ENCODE results near the gene ATF6.

The ATF6 gene

DNA sequence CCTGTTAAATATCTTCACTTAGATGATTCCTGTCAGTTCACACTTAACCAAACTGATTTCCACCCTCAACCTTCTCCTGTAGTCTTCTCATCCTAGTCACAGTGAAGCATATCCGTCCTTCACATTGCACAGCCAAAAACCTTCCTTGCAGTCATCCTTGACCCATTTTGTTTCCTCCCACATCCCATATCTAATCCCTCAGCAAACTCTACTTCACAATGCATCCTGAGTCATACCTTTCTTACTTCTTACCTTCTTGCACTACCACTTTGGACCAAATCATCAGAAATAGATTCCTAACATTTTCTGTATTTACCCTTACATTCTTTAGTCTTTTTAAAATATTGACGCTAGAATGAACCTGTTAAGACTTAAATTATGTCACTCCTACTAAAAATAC is 170.7 kb downstream of the ATF6 start:
- DNase-seq (ENCODE audit: low read depth in 2 of 2) = no peak

GRCh38 chr1:161940866-161941591 is 174.9 kb downstream of the ATF6 start:
- no peak for DNase-seq (ENCODE audit: low read depth in 2 of 2)

GRCh38 chr1:161941726-161942436 is 175.8 kb downstream of the ATF6 start:
- DNase-seq (ENCODE audit: low read depth in 2 of 2) = no peak

GRCh38 chr1:161943737-161944136 is 177.6 kb downstream of the ATF6 start:
- no peak for DNase-seq (ENCODE audit: low read depth in 2 of 2)

GRCh38 chr1:161944381-161944780 is 178.3 kb downstream of the ATF6 start:
- no peak for DNase-seq (ENCODE audit: low read depth in 2 of 2)

- DNase-seq (ENCODE audit: low read depth in 2 of 2) = no peak
These were observed 179.4 kb downstream of the ATF6 start for GRCh38 chr1:161945306-161946060.

DNA sequence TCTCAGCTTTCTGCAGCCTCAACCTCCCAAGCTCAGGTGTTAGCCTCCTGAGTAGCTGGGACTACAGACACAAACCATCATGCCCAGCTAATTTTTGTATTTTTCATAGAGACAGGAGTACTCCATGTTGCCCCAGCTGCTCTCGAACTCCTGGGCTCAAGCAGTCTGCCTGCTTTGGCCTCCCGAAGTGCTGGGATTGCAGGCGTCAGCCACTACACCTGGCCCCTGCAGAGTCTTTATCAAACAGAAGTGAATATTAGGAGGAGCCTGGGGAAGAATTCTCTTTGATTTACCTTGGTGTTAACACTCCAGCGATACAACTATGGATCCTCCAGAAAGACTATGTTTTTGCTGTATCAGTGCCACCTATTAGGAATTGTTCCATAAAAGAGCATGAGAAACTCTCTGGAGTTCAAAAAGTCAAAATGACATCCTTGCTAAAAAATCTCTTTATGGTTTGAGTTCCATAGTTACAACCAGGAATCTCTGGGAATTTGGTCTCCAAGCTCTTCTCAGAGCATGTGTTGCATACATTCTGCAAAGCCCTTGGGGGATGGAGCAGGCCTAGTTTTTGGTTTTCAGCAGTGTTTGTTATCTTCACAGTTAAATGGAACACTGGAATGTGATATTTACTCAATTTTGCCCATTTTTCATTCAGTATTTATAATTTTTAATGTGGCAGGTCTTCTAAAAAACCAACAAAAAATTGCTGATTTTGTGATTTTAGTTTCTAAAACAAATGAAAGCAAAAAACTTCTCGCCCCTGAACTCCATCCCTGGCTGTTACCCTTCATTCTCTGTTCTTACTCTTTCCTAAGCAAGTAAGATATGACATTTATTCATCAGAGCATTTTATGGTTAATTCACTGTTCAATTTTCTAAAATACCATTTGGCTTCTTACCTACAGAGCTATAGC is 180.2 kb downstream of the ATF6 start:
- no peak for DNase-seq (ENCODE audit: low read depth in 2 of 2)

GRCh38 chr1:161948435-161948834 is 182.3 kb downstream of the ATF6 start:
- no peak for DNase-seq (ENCODE audit: low read depth in 2 of 2)

- DNase-seq (ENCODE audit: low read depth in 2 of 2) = no peak
These were observed 183.4 kb downstream of the ATF6 start for GRCh38 chr1:161949548-161949947.

GRCh38 chr1:161950377-161950776 is 184.3 kb downstream of the ATF6 start:
- no peak for DNase-seq (ENCODE audit: low read depth in 2 of 2)

DNA sequence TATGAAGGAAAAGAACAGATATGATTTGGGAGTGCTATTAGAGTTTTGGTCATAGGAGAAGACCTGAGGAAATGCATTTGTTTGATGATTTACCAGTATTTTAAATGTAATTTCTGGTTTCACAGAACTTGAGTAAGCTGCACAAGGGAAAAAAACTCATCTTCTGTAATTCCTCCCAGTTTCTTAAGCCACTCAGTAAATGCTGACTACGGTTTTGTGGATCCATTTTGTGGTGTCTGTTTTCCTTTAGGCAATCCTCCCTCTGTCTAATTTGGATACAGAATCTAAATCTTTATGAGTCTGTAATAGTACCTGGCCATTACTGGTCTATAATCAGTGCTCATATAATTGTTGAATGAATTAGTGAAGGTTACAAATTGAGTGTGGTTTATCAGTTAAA is 185.5 kb downstream of the ATF6 start:
- DNase-seq (ENCODE audit: low read depth in 2 of 2) = no peak

- DNase-seq (ENCODE audit: low read depth in 2 of 2) = no peak
These were observed 186.6 kb downstream of the ATF6 start for GRCh38 chr1:161952607-161953172.

DNA sequence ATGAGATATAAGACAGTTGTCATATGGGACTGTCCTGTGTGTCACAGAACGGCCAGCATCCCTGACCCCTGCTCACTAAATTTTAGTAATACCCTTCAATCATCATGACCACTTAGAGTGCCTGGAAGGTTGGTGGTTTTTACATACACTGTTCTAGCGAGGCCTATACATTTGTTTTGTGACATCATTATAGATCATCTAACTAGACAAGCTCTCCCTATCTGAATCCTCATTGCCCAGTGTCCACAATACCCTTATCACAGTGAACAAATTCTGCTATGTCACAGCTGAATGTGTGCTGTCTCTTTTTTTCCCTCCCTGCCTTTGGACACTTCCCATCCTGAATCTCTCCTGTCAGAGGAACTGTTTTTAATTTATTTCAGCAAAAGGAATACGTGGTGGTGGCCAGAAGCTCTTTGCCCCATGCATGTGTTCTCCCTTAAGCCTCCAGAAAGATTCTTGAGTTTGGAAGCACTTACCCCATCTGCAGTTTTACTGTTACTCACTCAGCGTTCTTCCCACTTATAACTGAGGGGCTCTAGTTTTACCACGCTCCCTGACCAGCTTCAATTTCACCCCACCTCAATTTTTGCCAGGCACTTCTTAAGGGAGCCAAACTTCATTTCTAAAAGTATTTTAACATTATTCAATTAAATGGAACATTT is 187.3 kb downstream of the ATF6 start:
- DNase-seq (ENCODE audit: low read depth in 2 of 2) = no peak

DNA sequence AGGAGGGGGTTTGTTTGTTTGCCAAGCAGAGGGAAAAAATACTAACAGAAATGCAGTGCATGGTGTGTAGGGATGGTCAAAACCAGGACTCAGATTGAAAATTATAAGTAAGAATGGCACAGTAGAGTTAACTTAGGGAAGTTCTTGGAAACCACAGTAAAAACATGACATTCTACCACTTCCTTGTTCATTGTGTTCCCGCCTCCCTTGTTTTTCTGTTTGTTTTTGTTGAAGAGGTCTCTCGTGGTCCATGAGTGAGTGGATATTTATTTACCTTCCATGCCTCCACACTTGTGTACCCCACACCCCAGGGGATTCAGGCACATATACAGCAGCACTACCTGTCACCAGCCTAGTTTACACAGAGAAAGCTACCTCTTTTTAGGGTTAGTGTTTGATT is 187.9 kb downstream of the ATF6 start:
- DNase-seq (ENCODE audit: low read depth in 2 of 2) = no peak

GRCh38 chr1:161954466-161954865 is 188.3 kb downstream of the ATF6 start:
- DNase-seq (ENCODE audit: low read depth in 2 of 2) = no peak

- no peak for DNase-seq (ENCODE audit: low read depth in 2 of 2)
These were observed 189.5 kb downstream of the ATF6 start for GRCh38 chr1:161955606-161956005.

DNA sequence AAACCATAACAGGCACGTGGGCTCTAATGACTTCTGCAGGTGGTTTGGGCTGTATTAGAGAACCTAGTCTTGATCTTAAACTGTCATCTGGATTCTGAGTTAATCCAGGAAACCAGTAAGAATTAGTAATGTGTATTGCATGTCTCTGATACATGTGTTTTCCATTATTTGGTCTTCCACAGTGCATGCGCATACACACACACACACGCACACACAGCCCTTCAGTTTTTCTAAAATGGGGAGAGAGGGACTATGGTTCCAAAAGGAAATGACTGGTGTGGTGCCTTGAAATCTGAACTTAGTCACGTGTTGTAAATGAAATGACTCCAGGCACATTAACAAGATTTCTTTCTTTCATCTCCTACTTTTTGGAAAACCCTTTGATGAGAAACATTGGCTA is 190.0 kb downstream of the ATF6 start:
- DNase-seq (ENCODE audit: low read depth in 2 of 2) = no peak

DNA sequence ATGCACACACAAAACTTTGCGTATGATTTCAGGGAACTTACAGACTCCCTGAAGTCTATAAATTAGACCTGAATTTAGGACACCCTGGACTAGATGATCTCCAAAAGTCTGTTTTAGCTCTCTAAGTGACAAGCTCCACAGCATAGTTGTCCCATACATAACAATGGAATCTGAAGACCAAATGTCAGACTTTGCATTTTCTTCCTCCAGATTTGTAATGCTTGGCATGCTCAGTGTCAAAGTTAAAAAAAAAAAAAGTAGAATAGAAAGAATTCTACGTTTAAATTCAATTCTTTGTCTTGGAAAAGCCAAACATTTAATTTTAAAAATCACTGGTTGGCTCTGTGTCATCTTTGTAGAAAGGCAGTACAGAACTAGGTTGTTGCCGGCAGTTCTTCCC is 190.8 kb downstream of the ATF6 start:
- no peak for DNase-seq (ENCODE audit: low read depth in 2 of 2)

- no peak for DNase-seq (ENCODE audit: low read depth in 2 of 2)
These were observed 192.3 kb downstream of the ATF6 start for GRCh38 chr1:161958425-161958824.

- DNase-seq (ENCODE audit: low read depth in 2 of 2) = peak; percentile 28 to 35
These were observed 196.2 kb downstream of the ATF6 start for GRCh38 chr1:161962091-161962887.
